GM13976 (cell line): ENCODE measurements around the gene DNAAF5.

ENCODE experiments used
- DNase-seq: peaks from one replicate; pipeline ENCODE4 v3.0.0; 2012; ENCODE audit warnings: low spot score
- in situ Hi-C: fragments of 300-500 bp; cut with MboI; formaldehyde crosslinking; loops from one replicate; pipeline ENCODE4 v1.12.0; 2022; ENCODE audit warnings: low sequenced_read_pairs, mixed read lengths, inconsistent platforms; ENCODE audit not compliant: unreplicated experiment
- TF ChIP-seq, protein P1 (sequence below): IDR thresholded peaks from 2 replicates; pipeline ENCODE4 v1.5.1; 2012; ENCODE audit warnings: borderline replicate concordance, mild to moderate bottlenecking; ENCODE audit not compliant: insufficient read depth; ENCODE audit errors: extremely low read depth, missing control alignments, control extremely low read depth

Gene DNAAF5

DNA sequence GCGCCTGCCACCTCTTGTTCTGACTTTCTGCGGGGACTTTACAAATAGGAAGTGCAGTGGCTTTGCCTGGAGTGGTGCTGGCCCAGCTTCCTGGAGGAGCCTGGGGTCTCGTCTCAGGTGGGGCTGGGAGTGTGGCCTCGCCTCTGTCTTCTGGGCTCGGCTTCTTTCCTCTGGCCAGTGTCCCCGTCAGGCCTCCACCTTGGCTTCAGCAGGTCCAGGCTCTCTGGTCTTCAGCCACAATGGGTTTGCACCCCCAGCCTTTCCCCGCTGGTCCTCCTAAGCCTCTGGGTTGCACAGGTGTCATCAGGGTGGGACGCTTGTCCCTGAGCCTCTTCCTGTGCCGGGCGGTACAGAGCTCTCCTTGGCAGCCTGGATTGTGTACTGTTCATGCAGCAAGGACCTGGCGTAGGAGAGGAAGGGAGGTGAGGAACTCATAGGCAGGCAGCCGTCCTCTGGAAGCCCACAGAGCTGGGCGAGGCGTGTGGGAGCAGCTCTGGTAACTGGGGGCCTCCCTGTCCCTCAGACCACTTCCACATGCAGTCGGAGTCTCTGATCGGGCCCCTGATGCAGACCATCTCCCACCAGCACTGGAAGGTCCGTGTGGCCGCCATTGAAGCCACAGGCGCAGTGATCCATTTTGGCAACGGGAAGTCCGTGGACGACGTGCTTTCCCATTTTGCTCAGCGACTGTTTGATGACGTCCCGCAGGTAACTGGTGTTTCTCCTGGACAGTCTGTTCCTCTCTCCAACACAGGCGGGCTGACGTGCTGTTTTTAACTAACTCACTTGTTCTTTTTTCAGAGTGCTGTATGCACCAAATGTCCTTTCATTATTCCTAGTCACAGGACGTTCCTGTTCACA lies 2.9 kb downstream of the DNAAF5 start:
- DNase-seq = no peak
- in situ Hi-C loops = no loop called here
- TF ChIP-seq, protein P1, sequence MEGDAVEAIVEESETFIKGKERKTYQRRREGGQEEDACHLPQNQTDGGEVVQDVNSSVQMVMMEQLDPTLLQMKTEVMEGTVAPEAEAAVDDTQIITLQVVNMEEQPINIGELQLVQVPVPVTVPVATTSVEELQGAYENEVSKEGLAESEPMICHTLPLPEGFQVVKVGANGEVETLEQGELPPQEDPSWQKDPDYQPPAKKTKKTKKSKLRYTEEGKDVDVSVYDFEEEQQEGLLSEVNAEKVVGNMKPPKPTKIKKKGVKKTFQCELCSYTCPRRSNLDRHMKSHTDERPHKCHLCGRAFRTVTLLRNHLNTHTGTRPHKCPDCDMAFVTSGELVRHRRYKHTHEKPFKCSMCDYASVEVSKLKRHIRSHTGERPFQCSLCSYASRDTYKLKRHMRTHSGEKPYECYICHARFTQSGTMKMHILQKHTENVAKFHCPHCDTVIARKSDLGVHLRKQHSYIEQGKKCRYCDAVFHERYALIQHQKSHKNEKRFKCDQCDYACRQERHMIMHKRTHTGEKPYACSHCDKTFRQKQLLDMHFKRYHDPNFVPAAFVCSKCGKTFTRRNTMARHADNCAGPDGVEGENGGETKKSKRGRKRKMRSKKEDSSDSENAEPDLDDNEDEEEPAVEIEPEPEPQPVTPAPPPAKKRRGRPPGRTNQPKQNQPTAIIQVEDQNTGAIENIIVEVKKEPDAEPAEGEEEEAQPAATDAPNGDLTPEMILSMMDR = no peak

DNA sequence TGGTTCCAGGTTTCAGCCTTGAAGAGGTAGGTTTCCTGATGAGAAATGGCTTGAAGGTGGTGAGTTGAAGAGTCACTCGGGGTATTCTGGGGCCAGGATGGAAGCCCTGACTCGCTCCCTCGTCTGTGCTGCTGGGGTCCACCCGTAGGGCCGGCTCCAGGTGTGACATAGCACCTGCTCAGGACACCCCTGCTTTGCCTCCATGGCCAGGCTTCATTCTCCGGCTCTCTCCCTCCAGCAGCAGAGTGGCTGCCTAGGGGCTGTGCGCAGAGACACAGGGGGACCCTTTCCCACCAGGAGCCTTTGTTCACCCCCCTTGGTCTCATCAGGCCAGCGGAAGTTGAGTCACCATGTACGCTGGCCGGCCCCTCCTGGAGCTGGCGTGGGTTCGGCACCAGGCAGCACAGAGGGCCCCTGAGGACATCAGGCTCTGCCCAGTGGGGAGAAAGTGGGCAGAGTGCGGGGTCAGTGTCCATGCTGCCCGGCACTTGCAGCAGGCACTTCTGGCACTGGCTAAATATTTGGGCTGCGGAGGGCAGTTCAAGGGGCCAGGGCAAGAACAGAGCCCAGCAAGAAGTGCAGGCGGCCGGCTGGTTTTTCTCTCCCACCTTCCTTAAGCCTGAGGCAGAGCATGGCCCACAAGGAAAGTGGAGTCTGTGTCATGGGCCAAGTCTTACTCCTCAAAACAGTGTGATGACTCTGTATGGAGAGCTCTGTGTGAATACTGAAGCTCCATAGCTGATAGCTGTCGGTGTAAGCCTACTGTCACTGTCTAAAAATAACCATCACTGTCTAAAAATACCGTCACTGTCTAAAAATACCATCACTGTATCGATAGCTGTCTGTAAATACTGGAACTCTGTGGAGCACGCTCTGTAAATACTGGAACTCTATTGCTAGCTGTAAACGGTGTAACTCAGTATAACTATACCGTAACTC lies 4.3 kb downstream of the DNAAF5 start:
- in situ Hi-C loops = no loop called here
- TF ChIP-seq, protein P1 = no peak
- DNase-seq = no peak

DNA sequence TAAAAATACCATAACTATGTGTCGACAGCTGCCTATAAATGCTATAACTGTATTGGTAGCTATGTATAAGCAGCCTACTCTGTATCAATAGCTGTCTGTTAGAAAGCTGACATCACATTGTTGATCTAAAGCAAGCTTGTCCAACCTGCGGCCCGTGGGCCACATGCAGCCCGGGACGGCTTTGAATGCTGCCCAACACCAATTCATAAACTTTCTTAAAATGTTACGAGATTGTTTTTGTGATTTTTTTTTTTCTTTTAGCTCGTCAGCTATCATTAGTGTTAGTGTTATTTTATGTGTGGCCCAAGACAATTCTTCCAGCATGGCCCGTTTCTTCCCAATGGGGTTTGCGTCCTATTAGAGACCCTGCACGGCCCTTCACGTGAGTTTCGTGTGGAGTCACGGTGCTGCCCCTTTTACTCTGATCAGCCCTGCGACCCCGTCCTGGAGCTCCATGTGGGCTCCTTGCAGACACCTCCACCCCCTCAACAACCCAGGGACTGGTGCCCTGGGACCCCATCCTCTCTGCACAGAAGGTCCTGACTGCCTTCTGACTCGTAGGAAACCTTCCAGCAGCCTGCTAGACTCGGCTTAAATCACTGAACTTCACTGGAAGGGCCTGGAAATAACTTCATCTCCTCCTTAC lies 5.1 kb downstream of the DNAAF5 start:
- DNase-seq = no peak
- TF ChIP-seq, protein P1 = no peak
- in situ Hi-C loops = no loop called here

GRCh38 chr7:732094-732541 lies 5.6 kb downstream of the DNAAF5 start:
- in situ Hi-C loops = no loop called here
- DNase-seq = no peak
- TF ChIP-seq, protein P1 = peak; percentile 15

DNA sequence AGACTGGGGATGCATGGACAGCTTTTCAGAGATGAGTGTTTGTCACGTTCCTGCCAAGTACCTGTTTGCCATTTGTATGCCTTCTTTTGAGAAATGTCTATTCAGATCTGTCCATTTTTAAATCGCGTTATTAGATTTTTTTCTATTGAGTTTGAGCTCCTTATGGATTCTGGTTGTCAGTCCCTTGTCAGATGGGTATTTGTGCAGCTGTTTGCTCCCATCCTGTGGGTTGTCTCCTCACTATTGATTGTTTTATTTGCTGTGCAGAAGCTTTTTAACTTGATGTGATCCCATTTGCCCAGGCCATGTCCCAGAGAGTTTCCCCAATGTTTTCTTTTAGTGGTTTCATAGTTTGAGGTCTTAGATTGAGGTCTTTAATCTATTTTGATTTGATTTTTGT lies 6.1 kb downstream of the DNAAF5 start:
- in situ Hi-C loops = no loop called here
- TF ChIP-seq, protein P1 = no peak
- DNase-seq = no peak

DNA sequence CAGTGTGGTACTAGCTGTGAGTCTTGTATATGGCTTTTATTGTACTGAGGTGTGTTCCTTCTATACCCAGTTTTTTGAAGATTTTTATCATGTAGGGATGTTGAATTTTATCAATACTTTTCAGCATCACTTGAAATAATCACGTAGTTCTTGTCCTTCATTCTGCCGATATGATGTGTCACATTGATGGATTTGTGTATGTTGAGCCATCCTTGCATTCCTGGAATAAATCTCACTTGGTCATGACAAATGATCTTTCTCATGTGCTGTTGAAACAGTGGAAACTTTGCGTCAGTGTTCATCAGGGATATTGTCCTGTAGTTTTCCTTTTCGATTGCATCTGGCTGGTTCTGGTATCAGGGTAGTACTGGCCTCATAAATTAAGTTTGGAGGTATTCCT lies 7.7 kb downstream of the DNAAF5 start:
- DNase-seq = no peak
- TF ChIP-seq, protein P1 = no peak
- in situ Hi-C loops = no loop called here
